IgD-negative memory B cell (primary cell): Measurements from ENCODE around the gene ZNF444. TPM values are rescaled to one million over a fixed set of nuclear protein-coding genes. Genes with fewer than 3 reads are reported as not detected.

Experiments
- H3K27ac Mint-ChIP-seq, 3 donors: one replicate each; pipeline ENCODE4 v1.8.0; 2020 to 2022; ENCODE audit warnings: mild to moderate bottlenecking in 3 of 3, mixed read lengths in 3 of 3, moderate library complexity in 1 of 3
- H3K27me3 Mint-ChIP-seq: one replicate; pipeline ENCODE4 v1.8.0; 2021; ENCODE audit warnings: mixed read lengths
- H3K36me3 Mint-ChIP-seq: one replicate; pipeline ENCODE4 v1.8.0; 2020; ENCODE audit warnings: mild to moderate bottlenecking, mixed read lengths
- H3K4me1 Mint-ChIP-seq, 3 donors: one replicate each; pipeline ENCODE4 v1.8.0; 2020 to 2022; ENCODE audit warnings: mixed read lengths in 3 of 3, mild to moderate bottlenecking in 1 of 3
- H3K4me3 Mint-ChIP-seq, 4 donors: one replicate each; pipeline ENCODE4 v1.8.0; 2020 to 2022; ENCODE audit warnings: mild to moderate bottlenecking in 4 of 4, mixed read lengths in 4 of 4, moderate library complexity in 3 of 4
- H3K9me3 Mint-ChIP-seq, 3 donors: one replicate each; pipeline ENCODE4 v1.8.0; 2020 to 2021; ENCODE audit warnings: mixed read lengths in 3 of 3, mild to moderate bottlenecking in 1 of 3
- polyA plus RNA-seq: library from polyadenylated mRNA; unstranded; fragments of 300-500 nt; fragmentation: Illumina TruSeq; gene quantifications from one replicate; pipeline ENCODE4 v1.2.3, GENCODE V29; 2021

Gene ZNF444
- polyA plus RNA-seq, 1 donor from 2014 or later, result 19.5 TPM

DNA sequence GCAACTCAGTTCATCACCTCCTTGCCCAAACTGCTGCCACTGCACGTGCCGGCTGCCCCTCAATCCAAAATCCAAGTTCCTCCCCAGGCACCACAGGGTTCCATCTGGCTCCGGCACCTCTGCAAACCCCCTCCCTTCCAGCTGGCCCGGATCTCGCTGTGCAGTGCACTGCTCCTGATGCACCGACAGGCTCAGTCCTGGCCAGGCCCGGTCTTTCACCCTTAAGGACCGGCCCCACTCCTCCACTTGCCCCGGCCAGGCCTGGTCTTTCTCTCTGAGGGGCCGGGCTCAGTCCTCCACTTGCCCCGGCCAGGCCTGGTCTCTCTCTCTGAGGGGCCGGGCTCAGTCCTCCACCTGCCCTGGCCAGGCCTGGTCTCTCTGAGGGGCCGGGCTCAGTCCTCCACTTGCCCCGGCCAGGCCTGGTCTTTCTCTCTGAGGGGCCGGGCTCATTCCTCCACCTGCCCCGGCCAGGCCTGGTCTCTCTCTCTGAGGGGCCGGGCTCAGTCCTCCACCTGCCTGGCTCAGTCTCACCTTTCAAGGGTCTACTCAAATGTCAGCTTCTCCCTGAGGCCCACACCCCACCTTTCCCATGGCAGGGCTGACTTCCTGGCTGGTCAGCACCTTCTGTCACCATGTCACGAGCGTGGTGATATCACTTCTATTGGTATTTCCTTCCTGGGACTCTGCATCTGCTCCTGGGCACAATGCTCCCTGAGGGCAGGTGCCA lies 26.9 kb upstream of the ZNF444 start:
- Mint-ChIP-seq H3K4me1 (peaks cover 28 to 51% (median 51%) of the 10 kb centered on the region in 3 donors), H3K36me3 (no peaks in the 10 kb centered on the region), H3K9me3 (no peaks in the 10 kb centered on the region), H3K4me3 (peak overlapping the region in 3 of 4 donors; percentile 16 to 94 (median 66)), H3K27me3 (no peaks in the 10 kb centered on the region), H3K27ac (peak overlapping the region; percentile 87 to 97 (median 93))

DNA sequence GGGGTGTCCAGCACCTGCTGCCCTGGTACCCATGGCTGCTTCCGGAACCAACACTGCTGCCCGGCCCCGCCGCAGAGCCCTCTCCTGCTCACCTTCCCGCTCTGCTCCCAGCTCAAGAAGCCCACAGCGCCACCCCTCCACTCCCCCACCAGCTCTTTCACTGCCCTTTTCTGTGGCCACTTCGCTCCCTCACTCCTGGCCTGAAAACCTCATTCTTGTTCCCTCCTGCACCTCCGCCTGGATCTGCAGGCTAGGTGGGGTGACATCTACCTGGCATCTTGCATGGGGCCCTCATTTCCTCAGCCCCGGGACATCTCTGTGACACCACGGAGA lies 26.3 kb upstream of the ZNF444 start:
- peak overlapping the region; percentile 63 to 87 (median 76) for H3K27ac Mint-ChIP-seq
- no peaks in the 10 kb centered on the region for H3K9me3 Mint-ChIP-seq
- peaks cover 31 to 56% (median 54%) of the 10 kb centered on the region in 3 donors for H3K4me1 Mint-ChIP-seq

DNA sequence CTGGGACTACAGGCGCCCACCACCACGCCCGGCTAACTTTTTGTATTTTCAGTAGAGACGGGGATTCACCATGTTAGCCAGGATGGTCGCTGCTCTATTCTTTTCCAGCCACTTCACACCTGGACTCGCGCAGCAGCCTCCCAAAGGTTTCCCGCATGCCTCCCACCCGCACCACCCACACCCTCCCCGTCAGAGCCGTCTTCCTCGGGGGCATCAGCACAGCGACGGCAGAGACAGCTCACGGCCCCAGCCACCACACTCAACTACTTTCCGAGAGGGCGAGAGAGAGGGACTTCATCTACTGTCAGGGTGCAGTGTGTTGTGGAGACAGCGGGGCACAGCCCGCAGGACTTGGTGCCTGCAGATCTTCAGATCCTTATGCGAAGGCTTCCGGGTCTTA lies 25.6 kb upstream of the ZNF444 start:
- Mint-ChIP-seq H3K4me1 (peaks cover 26 to 55% (median 53%) of the 10 kb centered on the region in 3 donors), H3K27me3 (no peaks in the 10 kb centered on the region), H3K27ac (peak overlapping the region in 1 of 3 donors; percentile 57), H3K9me3 (no peaks in the 10 kb centered on the region), H3K4me3 (no peak overlapping the region), H3K36me3 (no peaks in the 10 kb centered on the region)

More for the DNA sequence above, 26.3 kb upstream of the ZNF444 start:
- Mint-ChIP-seq H3K4me3 (peak overlapping the region; percentile 16 to 86 (median 66)), H3K36me3 (no peaks in the 10 kb centered on the region), H3K27me3 (no peaks in the 10 kb centered on the region)

DNA sequence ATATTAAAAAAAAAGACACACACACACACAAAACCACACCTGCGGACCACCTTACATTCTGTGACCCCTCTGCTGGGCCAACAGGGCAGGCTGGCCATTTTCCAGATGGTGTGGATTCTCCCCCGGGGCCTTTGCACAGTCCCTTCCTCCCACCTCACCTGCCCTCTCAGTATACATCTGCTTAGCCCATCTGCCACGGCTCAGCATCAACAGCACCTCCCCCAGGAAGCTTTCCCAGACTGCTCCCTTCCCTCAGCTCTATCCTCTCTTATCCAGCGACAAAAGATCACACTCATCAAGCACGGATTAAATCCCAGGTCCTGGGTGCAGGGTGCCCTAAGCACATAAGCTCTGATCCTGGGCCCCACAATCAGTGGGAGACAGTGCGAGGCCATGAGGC lies 24.5 kb upstream of the ZNF444 start:
- Mint-ChIP-seq H3K4me3 (peak overlapping the region in 1 of 4 donors; percentile 45), H3K9me3 (no peaks in the 10 kb centered on the region), H3K36me3 (no peaks in the 10 kb centered on the region), H3K4me1 (peaks cover 27 to 53% (median 50%) of the 10 kb centered on the region in 3 donors), H3K27me3 (no peaks in the 10 kb centered on the region), H3K27ac (peak overlapping the region in 2 of 3 donors; percentile 74 to 94)

DNA sequence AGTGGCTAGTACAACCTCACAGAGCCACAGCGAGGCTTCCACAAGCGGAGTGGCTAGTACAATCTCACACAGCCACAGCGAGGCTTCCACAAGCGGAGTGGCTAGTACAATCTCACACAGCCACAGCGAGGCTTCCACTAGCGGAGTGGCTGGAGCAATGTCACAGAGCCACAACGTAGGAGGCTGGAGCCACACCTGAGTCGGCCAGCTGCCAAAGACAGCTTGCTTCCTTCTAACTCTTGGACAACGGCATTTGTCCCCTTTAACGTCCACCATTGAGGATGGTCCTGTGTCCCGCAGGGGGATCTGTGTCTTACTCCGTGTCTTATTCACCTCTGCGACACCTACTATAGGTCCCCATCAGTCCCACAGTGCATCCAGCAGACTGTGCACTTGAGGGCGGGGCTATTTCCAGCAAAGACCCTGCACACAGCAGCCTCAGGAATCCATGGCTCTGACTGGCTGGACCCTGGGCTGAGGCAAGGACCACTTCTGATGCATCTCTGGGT lies 23.7 kb upstream of the ZNF444 start:
- H3K4me1 Mint-ChIP-seq, result peaks cover 26 to 54% (median 47%) of the 10 kb centered on the region in 3 donors
- peak overlapping the region in 3 of 4 donors; percentile 27 to 51 (median 49) for H3K4me3 Mint-ChIP-seq
- H3K27me3 Mint-ChIP-seq, result no peaks in the 10 kb centered on the region
- peak overlapping the region in 1 of 3 donors; percentile 94 for H3K27ac Mint-ChIP-seq
- H3K9me3 Mint-ChIP-seq, result no peaks in the 10 kb centered on the region
- no peaks in the 10 kb centered on the region for H3K36me3 Mint-ChIP-seq

DNA sequence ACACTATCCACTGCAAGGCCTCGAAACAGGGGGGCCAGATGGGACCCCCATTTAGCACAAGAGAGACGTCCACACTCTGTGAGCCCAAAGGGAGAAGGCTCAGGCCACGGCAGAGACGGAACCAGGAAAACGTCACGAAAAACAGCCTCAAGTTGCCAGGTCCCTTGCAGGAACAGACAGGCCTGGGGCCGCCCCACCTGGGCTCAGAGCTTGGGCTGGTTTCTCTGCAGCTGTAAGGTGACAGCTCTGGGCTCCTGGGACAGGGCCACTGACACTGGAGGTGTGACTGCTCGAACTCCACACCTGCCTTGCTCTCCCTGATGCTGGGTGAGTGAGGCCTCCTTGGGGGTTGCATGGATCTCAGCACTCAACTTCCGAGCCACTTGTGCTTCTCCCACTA lies 23.2 kb upstream of the ZNF444 start:
- H3K4me3 Mint-ChIP-seq, result peak overlapping the region in 3 of 4 donors; percentile 27 to 83 (median 51)
- no peaks in the 10 kb centered on the region for H3K9me3 Mint-ChIP-seq
- no peaks in the 10 kb centered on the region for H3K27me3 Mint-ChIP-seq
- no peaks in the 10 kb centered on the region for H3K36me3 Mint-ChIP-seq
- H3K27ac Mint-ChIP-seq, result peak overlapping the region in 1 of 3 donors; percentile 94
- peaks cover 24 to 51% (median 44%) of the 10 kb centered on the region in 3 donors for H3K4me1 Mint-ChIP-seq

DNA sequence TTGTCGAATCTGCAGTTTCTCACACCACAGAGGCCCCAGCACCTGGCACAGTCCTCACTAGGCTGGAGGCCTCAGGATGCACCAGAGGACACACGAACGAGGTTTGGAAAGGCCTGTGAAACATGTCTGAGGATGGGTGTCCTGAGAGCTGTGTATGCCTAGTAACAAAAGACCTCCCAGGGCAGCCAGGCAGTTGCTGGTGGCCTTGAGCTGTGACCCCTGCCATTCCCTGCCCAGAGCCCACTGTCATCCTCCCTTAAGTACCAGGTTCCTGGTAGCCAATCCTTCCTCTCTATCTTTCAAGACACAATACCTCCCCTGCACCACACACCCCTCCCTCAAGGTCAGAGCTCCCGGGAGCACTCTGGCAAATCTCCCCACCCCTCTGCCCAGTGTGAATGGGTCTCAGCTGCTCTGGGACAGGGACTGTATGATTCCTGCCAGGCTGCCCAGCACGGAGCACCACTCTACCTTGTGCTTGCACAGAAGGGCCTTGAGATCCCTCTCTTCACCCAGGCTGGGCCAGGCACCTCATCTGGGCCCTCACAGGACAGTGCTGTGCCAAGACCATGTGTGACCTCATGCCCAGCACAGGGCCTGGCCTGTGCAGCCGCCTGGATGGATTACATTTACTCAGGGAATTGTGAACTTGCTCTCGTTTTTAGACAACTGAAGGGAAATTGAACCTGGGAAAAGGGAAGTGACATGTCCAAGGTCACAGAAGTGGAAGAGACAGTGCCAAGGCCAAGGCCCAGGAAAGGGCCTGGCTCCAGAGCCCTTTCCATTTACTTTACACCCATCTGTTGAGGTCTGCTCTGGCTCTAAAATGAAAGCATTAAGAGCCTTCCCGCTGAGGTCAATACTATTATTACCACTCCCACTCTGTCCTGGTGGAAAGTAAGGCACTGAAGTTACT lies 22.2 kb upstream of the ZNF444 start:
- H3K9me3 Mint-ChIP-seq, result no peaks in the 10 kb centered on the region
- H3K4me1 Mint-ChIP-seq, result peaks cover 18 to 40% (median 35%) of the 10 kb centered on the region in 3 donors
- H3K4me3 Mint-ChIP-seq, result peak overlapping the region; percentile 80 to 95 (median 86)
- H3K27me3 Mint-ChIP-seq, result no peaks in the 10 kb centered on the region
- no peaks in the 10 kb centered on the region for H3K36me3 Mint-ChIP-seq
- H3K27ac Mint-ChIP-seq, result peak overlapping the region; percentile 94 to 97 (median 96)

DNA sequence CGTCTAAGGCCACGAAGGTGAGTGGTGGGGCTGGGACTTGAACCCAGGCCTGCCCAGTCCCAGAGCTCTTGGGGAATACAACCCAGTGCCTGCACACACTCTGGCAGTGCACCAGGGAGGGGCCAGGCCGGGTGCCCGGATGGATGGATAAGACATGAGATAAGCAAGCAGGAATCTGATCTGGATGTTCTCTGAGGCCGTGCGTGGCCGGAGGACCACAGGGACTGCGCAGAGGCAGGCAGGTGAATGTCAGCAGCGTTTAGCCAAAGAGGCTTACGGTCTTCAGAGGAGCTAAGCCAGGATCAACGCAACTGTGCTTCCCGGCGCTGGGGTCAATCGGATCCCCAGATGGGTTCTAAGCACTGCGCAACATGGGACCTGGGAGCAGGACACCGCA lies 21.5 kb upstream of the ZNF444 start:
- H3K9me3 Mint-ChIP-seq, result no peaks in the 10 kb centered on the region

DNA sequence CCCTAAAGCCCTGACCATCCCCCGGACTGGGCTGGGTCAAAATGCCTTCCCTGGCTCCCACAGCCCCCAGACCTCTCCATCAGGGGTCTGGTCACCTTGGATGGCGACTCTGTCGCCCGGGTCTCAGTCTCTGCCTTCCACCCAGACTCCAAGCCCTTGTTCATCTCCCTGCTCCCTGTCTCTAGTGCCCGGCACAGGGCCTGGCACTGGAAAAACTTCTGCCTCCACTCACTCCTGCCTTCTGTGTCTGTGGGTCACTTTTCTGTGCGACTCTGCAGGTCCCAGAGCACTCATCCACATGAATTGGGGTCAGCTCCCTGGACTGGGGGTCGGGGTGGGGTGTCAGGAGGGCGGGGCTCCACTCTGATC lies 21.1 kb upstream of the ZNF444 start:
- Mint-ChIP-seq H3K4me1 (peaks cover 14 to 31% (median 27%) of the 10 kb centered on the region in 3 donors), H3K4me3 (peak overlapping the region; percentile 83 to 95 (median 92))

More for the DNA sequence above, 21.5 kb upstream of the ZNF444 start:
- Mint-ChIP-seq H3K27ac (peak overlapping the region; percentile 94 to 97 (median 96)), H3K36me3 (no peaks in the 10 kb centered on the region), H3K4me3 (peak overlapping the region; percentile 83 to 95 (median 92)), H3K4me1 (peaks cover 18 to 36% (median 31%) of the 10 kb centered on the region in 3 donors), H3K27me3 (no peaks in the 10 kb centered on the region)

DNA sequence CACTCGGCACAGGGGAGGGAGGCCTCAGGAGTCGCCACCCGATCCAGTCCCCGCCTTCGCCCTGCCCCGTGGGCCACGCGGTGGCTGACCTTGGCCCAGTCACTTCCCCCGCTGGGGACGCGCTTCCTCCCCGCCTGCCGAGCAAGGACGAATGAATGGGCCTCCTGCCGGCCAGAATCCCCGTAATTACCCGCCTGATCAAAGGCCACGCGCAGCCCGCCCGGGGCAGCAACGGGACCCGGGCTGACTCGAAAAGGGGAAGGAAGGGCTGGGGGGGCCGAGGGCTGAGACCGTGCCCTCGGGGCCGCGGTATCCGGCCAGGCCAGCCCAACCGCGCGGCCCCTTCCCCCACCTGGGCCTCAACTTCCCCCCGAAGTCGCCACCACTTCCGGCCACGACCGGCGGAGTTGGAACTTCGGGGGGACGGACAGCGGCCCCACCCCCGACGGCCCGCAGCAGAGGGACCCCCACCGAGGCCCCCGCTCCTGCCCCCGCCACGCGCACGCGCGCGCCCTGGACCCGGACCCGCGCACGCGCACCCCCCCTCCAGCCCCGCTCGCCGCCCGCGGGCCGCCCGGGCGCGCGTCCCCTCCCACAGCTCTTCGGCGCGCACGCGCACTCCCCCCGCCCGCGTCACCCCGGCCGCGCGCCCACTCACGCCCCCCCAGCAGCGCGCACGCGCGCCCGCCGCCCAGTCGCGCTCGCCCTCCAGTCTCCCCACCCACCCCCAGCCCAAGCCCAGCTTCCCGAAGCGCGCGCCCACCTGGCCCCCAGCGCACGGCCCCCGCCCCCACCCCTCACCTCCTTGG lies 20.5 kb upstream of the ZNF444 start:
- Mint-ChIP-seq H3K36me3 (no peaks in the 10 kb centered on the region), H3K4me1 (peaks cover 13 to 30% (median 26%) of the 10 kb centered on the region in 3 donors), H3K27me3 (no peaks in the 10 kb centered on the region), H3K9me3 (no peaks in the 10 kb centered on the region), H3K27ac (peak overlapping the region; percentile 96 to 98 (median 98)), H3K4me3 (peak overlapping the region; percentile 90 to 95 (median 94))

More for the DNA sequence above, 21.1 kb upstream of the ZNF444 start:
- H3K27ac Mint-ChIP-seq, result peak overlapping the region; percentile 94 to 97 (median 96)
- no peaks in the 10 kb centered on the region for H3K36me3 Mint-ChIP-seq
- H3K27me3 Mint-ChIP-seq, result no peaks in the 10 kb centered on the region
- H3K9me3 Mint-ChIP-seq, result no peaks in the 10 kb centered on the region

DNA sequence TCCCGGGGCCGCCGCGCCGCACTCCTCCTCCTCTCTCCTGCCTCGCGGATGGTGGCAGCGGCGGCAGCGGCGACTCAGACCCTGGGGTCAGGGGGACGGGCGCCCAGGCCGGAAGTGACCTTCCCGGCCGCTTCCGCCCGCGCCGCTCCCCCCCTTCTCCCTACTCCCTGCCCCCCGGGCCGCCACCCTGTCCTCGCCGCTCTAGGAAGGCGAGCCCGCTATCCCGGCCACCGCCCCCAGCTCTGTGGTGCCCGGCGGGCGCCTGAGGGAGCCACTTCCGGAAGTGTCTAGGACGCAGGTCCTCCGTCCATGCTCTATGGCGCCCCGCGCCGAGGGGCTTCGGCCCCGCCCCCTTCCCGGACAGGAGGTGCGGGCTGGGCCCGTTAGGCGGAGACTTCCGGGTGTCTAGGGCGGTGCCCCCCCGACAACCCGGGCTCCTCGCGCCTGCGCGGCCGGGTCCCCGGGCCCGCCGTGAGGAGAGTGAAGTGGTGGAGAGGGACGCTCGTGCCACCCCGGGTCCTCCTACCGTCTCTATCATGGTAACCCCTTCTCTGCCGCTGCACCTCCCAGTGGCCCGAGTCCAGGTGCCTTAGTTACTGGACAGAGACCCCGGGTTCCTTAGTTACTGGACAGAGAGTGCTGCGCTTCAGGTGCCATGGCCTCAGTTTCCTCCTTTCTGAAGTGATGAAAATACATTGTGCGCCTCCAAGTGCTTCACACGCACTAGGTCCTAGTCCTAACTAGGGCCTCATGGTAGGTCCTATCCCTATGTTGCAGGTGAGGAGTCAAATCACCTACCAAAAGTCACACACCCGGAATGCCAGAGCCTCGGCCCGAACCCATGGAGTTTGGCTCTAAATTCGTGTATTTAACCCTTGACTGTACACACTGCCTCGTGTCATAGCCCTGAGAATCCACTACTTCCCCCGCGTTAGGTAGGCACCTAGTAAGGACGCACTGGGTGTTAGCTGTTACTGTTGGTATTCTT lies 19.6 kb upstream of the ZNF444 start, which contains the start of gene ZNF787:
TSS of gene ZNF787 (minus strand) at position 116 of the 988 bp plus-strand sequence. CDS start 18,078 bp downstream, outside the sequence.
- no peaks in the 10 kb centered on the region for H3K9me3 Mint-ChIP-seq
- peaks cover 13 to 27% (median 26%) of the 10 kb centered on the region in 3 donors for H3K4me1 Mint-ChIP-seq
- no peaks in the 10 kb centered on the region for H3K36me3 Mint-ChIP-seq
- no peaks in the 10 kb centered on the region for H3K27me3 Mint-ChIP-seq
- H3K27ac Mint-ChIP-seq, result peak within 1 kb of the TSS; percentile 97 to 98 (median 98)
- peak within 1 kb of the TSS; percentile 90 to 98 (median 94) for H3K4me3 Mint-ChIP-seq

DNA sequence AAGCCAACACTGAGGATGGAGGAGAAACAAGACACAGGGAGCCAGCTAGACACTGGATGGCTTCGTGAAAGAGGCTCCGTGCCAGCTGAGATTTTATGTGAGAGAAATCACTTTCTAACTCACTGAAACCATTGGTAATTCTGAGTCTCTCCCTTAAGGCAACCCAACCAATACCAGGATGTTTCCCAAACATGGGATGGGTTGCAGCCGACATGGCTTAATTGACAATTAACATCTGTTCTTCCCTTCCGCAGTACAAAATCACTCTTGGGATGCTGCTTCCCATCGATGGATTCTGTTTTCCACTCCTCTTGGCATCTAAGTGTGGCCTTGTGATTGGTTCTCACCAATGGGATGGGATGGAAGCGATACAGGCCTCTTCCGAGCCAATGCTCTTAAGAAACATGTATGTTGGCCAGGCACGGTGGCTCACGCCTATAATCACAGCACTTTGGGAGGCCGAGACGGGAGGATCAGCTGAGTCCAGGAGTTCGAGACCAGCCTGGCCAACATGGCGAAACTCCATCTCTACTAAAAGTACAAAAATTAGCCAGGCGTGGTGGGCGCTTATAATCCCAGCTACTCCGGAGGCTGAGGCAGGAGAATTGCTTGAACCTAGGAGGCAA lies 17.7 kb upstream of the ZNF444 start:
- Mint-ChIP-seq H3K4me1 (peaks cover 13 to 20% (median 20%) of the 10 kb centered on the region in 3 donors), H3K9me3 (no peaks in the 10 kb centered on the region), H3K27me3 (no peaks in the 10 kb centered on the region), H3K4me3 (peak overlapping the region in 2 of 4 donors; percentile 6 to 50), H3K36me3 (no peaks in the 10 kb centered on the region), H3K27ac (peak overlapping the region in 1 of 3 donors; percentile 16)

DNA sequence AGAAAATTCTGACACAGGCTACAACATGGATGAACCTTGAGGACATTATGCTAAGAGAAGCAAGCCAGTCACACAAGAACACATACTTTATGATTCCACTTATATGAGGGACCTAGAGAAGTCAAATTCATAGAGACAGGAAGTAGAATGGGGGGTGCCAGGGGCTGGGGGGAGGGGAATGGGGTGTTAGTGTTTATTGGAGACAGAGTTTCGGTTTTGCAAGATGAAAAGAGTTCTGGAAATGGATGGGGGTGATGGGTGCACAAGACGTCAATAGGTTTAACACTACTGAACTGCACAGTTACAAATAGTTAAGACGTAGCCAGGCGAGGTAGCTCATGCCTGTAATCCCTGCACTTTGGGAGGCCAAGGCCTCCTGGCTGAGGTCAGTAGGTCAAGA lies 16.5 kb upstream of the ZNF444 start:
- peaks cover 5 to 15% (median 9%) of the 10 kb centered on the region in 3 donors for H3K4me1 Mint-ChIP-seq
- no peaks in the 10 kb centered on the region for H3K36me3 Mint-ChIP-seq
- H3K9me3 Mint-ChIP-seq, result no peaks in the 10 kb centered on the region
- H3K27ac Mint-ChIP-seq, result no peak overlapping the region
- H3K4me3 Mint-ChIP-seq, result no peak overlapping the region
- H3K27me3 Mint-ChIP-seq, result no peaks in the 10 kb centered on the region
